NCI-H1417 (cell line): ENCODE results near the gene FAAP20.
A peak's percentile ranks its signal among the peaks of the same experiment; 100 is the strongest.

Experiments
- DNase-seq, 3 experiments: peaks; one replicate each; lab custom pipeline; 2025; lab: John Stamatoyannopoulos, UW

FAAP20 gene

DNA sequence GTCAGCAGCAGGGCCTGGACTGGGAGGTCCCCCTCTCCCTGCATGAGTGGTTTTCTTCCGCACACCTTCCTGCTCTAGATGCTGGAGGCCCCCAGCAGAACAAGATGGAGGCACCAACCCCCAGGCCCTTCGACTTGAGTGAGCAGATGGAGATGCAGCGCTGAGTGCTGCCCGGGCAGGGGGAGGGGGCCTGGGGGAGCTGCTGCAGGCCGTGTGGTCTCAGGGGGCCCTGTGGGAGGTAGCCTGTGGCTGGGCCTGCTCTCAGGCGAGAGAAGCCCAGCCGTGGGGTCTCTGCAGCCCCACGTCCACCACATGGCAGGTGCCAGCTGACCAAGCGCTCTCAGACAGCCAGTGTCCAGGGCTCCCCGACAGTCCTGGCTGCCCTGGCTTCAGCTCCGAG is 1.2 kb upstream of the FAAP20 start:
- no peak for DNase-seq

DNA sequence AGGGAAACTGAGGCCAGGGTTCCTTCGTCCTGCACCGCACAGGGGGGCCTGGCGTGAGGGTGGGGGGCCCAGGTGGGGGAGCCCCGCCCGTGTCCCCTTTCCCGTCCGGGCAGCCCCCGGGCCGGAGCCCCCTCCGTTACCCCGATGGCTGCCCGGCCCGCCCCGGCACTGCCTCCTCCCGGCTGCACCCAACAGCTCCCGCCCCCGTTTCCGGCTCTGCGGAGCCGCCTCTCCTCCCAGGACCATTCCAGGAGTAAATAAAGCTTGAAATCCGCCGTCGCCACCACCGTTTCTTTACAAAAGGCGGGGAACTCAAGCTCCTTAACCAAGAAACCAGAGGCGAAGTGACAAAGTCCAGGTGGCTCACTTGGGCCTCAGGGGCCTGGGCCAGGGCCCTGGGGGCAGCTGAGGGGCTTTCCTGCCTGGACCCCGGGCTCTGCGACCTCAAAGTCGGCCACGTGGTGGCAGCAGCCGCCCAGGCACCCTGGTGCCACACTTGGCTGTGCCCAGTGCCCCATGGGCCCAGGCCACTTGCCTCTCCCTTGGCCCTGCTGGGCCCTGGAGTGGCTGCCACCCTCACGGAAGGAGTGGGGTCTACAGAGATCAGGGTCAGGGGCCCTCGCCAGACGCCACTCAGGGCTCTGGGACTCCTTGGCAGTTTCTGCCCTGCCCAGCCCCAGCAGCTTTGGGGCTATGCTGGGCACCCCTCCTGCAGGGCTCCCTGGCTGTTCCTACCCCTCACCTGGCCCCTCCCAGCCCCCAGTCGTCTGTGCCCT is 514 bp upstream of the FAAP20 start:
- DNase-seq = peak; percentile 86 to 91 (median 90)

DNA sequence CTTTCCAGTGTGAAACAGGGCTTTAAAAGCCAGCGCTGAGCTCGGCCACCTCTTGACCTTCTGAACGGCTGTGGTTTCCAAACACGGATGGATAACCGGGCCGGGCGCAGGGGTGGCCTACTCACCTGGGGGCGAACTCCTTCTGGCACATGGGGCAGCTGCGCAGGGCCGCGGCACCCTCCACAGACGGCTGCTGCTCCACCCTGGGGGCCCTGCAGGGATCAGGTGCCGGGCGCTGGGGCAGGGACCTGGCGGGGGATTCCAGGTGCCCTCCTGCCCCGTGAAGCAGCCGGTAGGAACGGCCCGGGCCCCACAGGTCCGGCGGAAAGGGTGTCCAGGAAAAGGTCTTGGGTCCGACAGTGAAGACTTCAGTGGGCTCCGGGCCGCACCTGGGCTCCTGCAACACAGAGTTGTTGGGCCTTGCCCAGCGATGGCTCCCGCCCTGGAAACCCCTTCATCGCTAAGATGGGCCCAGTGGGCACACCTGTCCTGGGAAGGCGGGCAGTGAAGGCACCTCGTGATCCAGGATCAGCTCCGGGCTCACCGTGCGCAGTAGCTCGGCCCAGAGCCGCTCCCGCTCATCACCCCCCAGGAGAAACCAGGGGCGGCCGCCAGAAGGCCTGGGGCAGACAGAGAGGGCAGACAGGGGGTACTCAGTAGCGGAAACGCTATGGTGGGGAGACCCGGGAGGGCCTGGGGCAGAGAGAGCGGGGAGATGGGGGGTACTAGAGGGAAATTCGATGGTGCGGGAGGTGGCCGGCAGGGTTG is 874 bp downstream of the FAAP20 start:
- peak in 2 of 3 experiments; percentile 27 to 41 for DNase-seq

DNA sequence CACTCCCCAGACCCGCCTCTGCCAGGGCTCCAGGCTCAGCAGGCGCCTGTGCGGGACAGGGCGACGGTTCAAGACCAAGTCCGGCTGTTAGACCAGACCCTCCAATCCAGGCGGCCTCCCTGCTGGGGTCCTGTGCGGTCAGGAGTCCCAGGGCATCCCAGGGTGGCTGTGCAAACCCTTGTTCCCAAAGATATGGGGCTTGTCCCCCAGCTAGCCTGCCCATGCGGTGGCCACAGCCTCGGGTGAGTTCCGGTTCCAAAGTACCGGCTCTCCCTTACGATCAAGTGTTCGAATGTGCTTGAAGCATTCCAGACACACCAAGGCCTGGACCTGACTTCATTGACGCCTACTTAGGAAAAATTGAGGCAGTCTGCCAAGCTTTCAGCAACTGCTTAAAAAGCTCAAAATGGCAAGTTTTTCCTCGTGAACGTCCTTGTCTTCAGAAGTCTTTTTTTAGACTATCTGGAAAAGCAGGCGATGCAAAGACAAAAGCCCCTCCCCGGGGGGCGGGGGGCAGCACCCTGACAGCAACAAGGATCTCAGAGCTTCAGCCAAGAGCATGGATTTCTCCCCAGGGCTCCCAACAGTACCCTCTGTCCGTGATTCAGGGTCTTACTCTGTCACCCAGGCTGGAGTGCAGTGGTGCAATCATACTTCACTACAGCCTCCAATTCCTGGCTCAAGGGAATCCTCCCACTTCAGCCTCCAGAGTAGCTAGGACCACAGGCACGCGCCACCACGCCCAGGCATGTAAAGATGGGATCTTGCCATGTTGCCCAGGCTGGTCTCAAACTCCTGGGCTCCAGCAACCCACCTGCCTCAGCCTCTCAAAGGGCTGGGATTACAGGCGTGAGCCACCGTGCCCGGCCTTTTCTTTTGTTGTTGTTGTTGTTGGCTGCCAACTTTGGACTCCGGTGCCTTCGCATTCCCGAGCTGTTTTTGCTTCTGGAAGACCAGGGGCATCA is 2.3 kb downstream of the FAAP20 start:
- no peak for DNase-seq

DNA sequence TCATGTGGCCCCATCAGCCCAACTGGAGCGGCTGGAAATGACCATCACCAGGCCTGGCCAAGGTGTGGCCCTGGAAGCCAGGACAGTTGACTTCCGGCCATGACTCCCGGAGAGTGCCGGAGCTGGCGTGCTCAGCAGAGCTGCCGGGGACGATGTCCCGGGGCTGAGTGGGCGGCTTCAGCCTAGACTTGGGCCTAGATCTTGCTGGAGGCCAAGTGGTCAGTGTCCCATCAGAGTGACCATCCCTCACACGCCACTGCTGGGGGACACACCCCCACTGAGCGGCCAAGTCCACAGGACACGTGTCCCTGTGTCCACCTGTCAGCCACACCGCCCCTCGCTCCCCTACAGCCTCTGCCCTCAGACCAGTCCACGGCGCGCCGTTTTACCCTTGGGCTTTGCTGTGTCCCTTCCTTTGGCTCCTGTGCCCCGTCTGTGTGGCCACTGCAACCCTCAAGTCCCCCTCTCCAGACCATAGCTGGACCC is 4.0 kb downstream of the FAAP20 start:
- DNase-seq = no peak

DNA sequence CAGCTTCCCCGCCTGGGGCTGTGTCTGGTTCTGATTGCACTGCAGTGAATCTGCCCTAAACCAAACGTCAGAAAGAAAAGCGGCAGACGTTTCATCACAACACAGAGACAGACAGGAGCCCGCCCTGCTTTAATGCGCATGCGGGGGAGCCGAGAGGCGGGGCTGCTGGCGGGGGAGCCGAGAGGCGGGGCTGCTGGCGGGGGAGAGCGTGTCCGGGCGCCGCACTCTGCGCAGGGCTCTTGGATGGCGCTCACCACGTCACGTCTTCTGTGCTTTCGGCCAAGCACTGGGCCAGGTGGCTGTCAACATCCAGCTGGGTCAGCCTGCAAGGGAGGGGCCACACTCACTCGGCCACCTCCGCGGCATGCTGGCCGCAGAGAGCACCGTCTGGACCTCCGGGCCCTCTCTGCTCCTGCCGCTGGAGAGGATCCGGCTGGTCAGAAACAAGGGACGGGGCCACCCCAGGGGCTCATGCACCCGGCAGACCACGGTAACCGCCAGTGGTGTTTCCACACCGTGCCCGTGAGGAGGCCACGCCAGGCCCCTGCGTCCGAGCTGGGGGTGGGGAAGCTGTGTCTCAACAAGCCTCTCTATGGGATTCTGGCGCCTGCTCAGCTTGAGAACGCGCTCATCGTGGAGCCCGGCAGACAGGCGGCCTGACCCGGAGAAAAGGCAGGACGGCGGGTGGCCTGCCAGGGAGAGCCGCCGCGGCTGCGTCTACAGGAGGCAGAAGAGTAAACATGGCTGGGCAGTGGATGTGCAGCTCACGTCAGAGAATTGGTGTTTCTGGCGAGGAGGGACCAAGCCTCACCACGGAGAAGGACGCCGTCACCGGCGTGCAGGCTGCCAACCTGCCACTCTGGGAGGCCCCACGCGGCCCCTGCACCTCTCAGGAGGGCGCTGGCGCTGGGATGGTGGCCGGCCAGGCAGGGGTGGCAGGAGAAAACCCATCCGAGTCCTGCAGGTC is 4.8 kb downstream of the FAAP20 start:
- DNase-seq = peak; percentile 92 to 97 (median 97)

DNA sequence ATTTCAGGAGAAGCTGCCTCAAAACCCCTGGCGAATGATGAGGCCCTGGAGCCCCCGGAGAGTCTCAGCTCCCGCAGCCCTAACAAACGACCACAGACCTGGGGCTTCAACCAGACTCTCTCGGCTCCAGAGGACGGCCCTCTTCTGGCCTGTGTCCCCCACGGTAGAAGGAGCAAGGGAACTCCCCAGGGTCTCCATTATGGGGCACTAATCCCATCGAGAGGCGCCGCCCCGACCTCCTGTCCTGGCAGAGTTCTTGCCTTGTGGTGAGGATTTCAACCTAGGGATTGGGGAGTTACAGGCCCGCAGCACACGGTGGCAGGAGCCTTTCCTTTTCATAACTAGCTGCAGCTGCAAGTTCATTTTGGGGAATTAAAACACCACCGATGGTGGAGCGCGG is 6.2 kb downstream of the FAAP20 start:
- no peak for DNase-seq

DNA sequence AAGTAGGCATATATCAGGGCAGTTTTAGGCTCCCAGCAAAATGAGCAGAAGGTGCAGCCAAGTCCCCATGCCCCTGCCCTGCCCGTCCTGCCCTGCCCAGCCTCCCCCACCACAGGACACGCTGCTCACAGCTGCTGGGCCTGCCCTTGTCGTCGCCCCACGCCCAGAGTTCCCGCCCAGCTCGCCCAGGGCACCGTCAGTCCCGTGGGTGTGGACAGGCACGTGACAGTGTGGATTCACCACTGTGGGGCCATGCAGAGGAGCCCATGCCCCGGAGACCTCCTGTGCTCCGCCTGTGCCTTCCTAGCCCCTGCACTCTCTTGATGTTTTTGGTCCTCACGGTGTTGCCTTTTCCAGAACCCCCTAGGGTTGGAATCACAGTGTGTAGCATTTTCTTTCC is 7.0 kb downstream of the FAAP20 start:
- DNase-seq = no peak

DNA sequence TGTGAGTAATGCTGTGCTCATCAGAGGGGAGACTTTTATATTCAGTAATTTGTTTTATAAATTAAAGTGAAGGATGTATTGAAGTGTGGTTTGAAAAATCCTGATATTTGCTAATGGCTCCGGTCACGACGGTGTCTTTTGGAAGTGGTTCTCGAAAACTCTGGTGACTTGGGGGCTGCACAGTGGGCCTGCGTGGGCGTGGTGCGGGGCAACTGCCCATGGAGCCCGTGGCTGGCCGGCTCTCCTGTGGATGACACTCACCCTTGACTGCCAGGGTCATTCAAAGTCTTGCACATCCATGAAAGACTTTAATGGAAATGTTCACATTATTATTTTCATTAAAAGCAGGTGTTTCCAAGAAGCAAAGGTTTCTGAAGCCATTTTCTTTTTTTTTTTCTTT is 7.7 kb downstream of the FAAP20 start:
- DNase-seq = no peak

DNA sequence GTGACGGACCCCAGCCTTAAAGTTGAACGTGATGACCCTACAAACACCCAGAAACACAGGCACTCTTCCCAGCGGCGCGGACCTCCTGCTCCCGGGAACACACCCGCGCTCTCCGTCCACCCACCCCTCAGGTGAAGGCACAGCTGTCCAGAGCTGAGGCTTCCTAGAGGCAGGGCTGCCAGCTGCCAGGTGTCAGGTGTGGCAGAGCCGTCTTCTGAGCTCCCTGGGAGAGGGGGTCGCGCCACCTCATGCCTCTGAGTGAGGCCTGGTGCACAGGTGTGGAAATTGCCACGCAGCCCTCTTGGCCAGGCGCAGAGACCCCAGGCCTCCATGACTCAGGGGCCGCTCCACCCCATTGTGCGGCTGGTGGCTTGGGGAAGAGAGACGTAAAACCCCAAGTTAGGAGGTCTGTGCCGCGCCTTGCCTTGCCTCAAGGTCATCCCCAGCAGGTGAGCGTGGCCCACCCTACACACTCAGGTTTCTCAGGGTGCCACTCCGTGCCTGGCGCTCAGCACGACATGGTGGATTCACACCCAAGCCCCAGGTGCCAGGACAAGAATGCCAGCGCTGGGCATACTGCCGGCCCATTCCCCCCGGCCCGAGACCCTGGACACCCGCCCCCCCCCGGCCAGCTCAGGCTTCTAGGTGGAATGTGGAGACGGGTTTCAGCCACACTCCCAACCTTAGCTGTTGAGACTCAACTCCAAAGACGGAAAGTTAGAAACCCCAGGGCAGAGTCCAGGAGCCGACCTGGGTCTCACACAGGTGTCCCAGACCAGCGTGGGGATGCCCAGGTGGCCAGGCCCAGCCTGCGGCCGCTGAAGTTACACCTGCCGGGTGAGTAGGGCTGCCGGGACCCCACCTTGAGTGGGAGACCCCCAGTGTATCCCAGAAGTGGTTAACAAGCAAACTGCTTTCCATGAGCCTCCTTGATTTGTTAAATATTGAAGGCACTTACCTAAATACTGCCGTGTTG is 8.4 kb downstream of the FAAP20 start:
- no peak for DNase-seq

DNA sequence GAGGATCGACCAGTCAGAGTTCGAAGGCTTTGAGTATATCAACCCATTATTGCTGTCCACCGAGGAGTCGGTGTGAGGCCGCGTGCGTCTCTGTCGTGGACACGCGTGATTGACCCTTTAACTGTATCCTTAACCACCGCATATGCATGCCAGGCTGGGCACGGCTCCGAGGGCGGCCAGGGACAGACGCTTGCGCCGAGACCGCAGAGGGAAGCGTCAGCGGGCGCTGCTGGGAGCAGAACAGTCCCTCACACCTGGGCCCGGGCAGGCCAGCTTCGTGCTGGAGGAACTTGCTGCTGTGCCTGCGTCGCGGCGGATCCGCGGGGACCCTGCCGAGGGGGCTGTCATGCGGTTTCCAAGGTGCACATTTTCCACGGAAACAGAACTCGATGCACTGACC is 9.6 kb downstream of the FAAP20 start:
- DNase-seq = no peak

DNA sequence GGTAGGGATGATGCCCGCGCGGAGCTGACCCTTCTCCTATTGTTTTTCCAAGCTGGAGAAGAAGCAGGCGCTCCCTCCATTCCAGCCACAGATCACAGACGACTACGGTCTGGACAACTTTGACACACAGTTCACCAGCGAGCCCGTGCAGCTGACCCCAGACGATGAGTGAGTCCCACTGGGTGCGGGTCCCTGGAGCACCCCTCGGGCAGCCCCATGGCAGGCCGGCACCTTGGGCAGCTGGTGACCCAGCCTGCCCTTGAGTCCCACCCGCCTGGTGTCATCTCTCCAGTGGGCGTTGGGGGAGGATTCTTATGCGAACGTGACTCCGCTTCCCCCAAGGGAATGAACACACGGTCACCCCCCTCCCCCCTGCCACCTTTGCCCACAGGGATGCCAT is 10.0 kb downstream of the FAAP20 start:
- no peak for DNase-seq

DNA sequence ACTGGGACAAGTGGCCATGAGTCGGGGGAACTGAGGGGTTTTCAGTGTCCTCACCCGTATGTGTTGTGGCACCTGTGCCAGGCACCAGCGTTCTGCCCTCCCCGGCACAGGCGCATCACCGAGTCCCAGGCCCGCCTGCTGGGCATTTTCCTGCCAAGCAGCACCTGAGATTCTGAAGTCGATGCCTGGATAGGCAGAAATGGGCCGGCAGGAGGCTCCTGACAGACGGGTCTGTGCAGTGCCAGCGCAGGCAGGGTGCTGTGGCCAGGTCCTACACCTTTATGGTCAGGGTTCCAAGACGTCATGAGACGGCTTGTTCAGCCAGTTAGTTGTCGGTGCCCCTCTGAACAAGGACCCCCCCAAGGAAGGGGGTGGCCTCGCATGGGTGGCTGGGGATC is 10.6 kb downstream of the FAAP20 start:
- no peak for DNase-seq

DNA sequence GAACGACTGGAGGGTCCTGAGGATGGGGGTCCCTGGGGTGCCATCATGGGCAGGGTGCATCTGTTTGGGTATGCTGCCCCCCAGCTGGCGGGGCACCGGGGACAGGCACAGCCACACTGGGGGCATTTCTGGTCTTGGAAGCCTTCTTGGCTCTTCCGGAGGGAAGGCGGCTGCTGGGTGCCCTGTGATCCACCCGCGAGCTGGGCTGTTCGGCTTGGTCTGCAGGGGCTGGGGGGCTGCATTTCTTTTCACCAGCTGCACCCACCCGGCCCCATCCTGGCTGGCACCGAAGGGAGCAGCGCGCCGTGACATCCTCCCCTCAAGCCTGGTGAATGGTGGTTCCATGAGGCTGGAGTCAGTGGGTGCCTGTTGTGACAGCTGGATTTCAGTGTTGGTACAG is 12.2 kb downstream of the FAAP20 start:
- no peak for DNase-seq

DNA sequence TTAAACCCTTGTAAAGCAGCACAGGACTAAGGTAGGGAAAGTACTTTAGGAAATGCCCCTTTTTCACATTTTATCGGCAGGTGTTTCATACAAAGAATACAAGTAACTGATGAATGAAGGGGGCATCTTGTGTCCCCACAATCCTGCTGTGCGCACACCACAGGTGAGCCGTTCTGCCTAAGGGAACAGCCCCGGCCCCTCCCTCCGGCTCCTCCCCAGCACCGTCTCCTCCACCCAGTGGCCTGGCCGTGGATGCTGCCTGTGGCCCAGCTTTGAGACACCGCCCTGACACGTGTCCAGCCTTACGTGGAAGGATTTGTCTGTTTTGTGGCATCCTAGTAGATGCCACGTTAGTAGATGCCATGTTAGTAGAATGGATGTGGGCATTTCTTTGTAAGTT is 12.8 kb downstream of the FAAP20 start:
- DNase-seq = no peak

DNA sequence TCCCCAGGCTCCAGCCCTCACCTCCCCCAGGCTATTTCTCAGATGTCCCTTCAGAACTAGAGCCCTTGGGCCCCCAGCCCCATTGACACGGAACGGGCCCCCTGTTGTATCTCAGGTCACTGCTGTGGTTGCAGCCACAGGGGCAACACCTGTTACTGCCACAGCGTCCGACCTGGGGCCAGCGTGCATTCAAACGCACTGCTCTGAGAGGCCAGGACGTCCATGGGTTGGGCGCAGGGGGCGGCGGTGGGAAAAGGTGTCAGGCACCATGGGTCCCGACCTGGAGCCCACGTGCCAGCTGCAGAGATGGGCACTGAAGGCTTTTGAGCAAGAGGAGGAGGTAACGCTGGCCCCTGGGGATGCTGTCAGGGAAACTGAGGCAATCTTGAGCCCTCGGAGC is 13.3 kb downstream of the FAAP20 start:
- DNase-seq = no peak

DNA sequence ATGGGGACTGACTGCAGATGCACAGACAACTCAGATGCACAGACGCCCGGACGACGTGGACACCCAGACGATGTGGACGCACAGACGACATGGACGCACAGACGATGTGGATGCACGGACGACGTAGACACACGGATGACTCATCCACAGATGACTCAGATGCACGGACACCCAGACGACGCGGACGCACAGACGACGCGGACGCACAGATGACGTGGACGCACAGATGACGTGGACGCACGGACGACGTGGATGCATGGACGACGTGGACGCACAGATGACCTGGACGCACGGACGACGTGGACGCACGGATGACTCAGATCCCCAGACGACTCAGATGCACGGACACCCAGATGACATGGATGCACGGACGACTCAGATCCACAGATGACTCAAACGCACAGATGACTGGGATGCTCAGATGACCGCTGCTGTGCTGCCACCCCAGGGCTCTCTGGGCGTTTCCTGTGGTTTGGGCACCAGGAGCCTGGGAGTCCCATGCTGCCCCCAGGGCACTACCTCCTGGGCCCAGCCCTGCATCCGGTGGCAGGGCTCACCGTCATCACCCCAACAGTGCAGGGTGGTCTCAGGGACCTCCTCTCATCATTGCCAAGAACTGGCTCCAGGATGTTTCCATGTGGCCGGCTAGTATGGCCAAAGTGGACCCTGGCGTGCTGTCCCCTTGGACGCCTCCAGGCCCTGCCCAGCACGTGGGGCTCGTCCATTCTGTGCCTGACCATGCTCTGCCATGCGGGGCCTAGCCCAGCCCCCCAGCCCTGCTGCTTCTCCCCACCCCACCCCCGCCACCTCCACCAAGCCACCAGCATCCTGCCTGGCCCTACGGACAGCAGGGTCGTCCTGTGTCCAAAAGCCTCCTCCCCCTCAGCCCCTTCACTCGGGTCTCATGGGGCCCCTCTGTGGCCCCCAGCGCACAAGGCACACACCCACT is 14.0 kb downstream of the FAAP20 start:
- DNase-seq = no peak

DNA sequence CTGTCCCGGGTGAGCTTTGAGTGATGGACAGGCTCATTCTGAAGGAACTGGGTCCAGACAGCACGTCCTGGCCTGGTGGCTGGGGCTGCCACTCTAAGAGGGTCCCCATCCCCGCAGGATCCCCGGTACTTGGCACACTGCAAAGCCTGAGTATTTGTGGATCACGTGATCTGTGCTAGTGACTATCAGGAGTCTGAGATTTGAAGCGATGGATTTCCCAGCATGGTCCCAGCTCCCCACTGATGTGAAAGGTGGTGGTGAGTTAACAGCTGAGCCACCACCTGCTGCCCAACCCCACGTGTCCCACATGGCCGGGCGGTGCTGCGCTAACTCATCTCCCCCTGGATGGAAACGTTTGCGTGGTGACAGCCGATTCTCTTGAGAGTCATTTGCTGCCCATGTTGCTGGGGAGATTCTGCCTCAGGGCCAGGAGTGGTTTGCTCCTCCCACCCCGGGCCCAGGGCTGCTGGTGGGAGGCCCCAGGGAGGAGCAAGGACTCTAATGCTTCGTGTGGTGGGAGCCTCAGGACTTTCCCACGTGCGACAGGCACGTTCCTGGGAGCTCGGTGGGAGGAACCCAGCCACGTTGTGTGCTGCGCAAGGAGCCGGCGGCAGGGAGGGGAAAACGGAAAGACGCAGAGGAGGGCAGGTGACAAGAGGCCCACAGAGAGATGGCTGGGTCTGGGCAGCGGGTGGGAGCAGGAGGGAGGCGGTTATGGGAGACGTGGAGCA is 15.1 kb downstream of the FAAP20 start:
- peak; percentile 58 to 83 (median 80) for DNase-seq
